Vagina (tissue), 2 donors: Measurements from ENCODE around the gene CACNA2D1. TPM values are rescaled to one million over a fixed set of nuclear protein-coding genes. Genes with fewer than 3 reads are reported as not detected.

ENCODE experiments used
- DNase-seq, 2 donors: peaks; one replicate each; pipeline ENCODE4 v3.0.0-alpha.2; 2017; ENCODE audit errors: extremely low spot score in 2 of 2
- H3K27ac ChIP-seq: fragments of 200-600 bp; sonication (generic); one replicate; pipeline ENCODE4 v1.5.1; 2019
- H3K27me3 ChIP-seq: fragments of 200-600 bp; sonication (generic); one replicate; pipeline ENCODE4 v1.5.1; 2019
- H3K36me3 ChIP-seq, 2 donors: fragments of 200-600 bp; sonication (generic); one replicate each; pipeline ENCODE4 v1.5.1; 2017 to 2019
- H3K4me1 ChIP-seq: fragments of 200-600 bp; sonication (generic); one replicate; pipeline ENCODE4 v1.5.1; 2019
- H3K4me3 ChIP-seq, 2 donors: fragments of 200-600 bp; sonication (generic); 1 replicate in 1 of 2; 2 replicates in 1 of 2; pipeline ENCODE4 v1.5.1; 2016 to 2019
- H3K9me3 ChIP-seq: fragments of 200-600 bp; sonication (generic); one replicate; pipeline ENCODE4 v1.5.1; 2019
- CTCF ChIP-seq, 3 experiments: fragments of 450-650 bp in 2 of 3; fragments of 200-600 bp in 1 of 3; sonication (generic) in 1 of 3; IDR thresholded peaks; one replicate each; pipeline ENCODE4 v1.5.1; 2017 to 2019; ENCODE audit warnings: antibody characterized with exemption in 3 of 3, mild to moderate bottlenecking in 2 of 3, moderate library complexity in 2 of 3
- POLR2A ChIP-seq, 2 donors: fragments of 450-650 bp; IDR thresholded peaks; one replicate each; pipeline ENCODE4 v1.6.1; 2017; ENCODE audit warnings: antibody characterized with exemption in 2 of 2, mild to moderate bottlenecking in 2 of 2, moderate library complexity in 2 of 2
- POLR2AphosphoS5 ChIP-seq, 2 donors: sonication (generic); formaldehyde crosslinking; IDR thresholded peaks; one replicate each; pipeline ENCODE4 v1.9.0; 2017; ENCODE audit warnings: antibody characterized with exemption in 2 of 2, mild to moderate bottlenecking in 2 of 2, low read depth in 1 of 2; ENCODE audit not compliant: insufficient read depth in 1 of 2
- intact Hi-C: fragments of 100-400 bp; cut with DNase I; formaldehyde crosslinking; loops from one replicate; pipeline ENCODE4 v1.15.1; 2023
- total RNA-seq: library from RNA; depleted of rRNA; stranded (reverse); fragments of >200 nt; gene quantifications from one replicate; pipeline ENCODE4 v1.2.3, GENCODE V29; 2016

CACNA2D1 gene
- total RNA-seq, 1 donor from 2014 or later = 16.9 TPM

- Histone ChIP-seq H3K27me3 (no peaks in the 10 kb centered on the region), H3K9me3 (no peaks in the 10 kb centered on the region), H3K27ac (no peak overlapping the region), H3K4me1 (no peaks in the 10 kb centered on the region), H3K36me3 (no peaks in the 10 kb centered on the region), H3K4me3 (no peak overlapping the region)
- no peak for TF ChIP-seq POLR2AphosphoS5 (IDR thresholded peaks at IDR 0.05; ENCODE audit: insufficient read depth in 1 of 2, low read depth in 1 of 2)
- no peak for TF ChIP-seq POLR2A (IDR thresholded peaks at IDR 0.05)
- TF ChIP-seq CTCF (IDR thresholded peaks at IDR 0.05) = no peak
- no peak for DNase-seq
- intact Hi-C loops = no loop called here
Measured at GRCh38 chr7:81993186-81993585, 450.4 kb downstream of the CACNA2D1 start.

- H3K4me3 ChIP-seq = no peak overlapping the region
- H3K4me1 ChIP-seq = no peaks in the 10 kb centered on the region
- no peak overlapping the region for H3K27ac ChIP-seq
- no peak for DNase-seq
- H3K27me3 ChIP-seq = no peaks in the 10 kb centered on the region
- no peaks in the 10 kb centered on the region for H3K36me3 ChIP-seq
- no peaks in the 10 kb centered on the region for H3K9me3 ChIP-seq
- intact Hi-C loops = no loop called here
- TF ChIP-seq POLR2AphosphoS5 (IDR thresholded peaks at IDR 0.05; ENCODE audit: insufficient read depth in 1 of 2, low read depth in 1 of 2) (no peak), POLR2A (IDR thresholded peaks at IDR 0.05) (no peak), CTCF (IDR thresholded peaks at IDR 0.05) (no peak)
Measured at GRCh38 chr7:81990395-81990794, 453.2 kb downstream of the CACNA2D1 start.

GRCh38 chr7:81986723-81987470, 456.7 kb downstream of the CACNA2D1 start:
- no peaks in the 10 kb centered on the region for H3K36me3 ChIP-seq
- no peaks in the 10 kb centered on the region for H3K27me3 ChIP-seq
- TF ChIP-seq POLR2AphosphoS5 (IDR thresholded peaks at IDR 0.05; ENCODE audit: insufficient read depth in 1 of 2, low read depth in 1 of 2) (no peak), POLR2A (IDR thresholded peaks at IDR 0.05) (no peak), CTCF (IDR thresholded peaks at IDR 0.05) (no peak)
- no peaks in the 10 kb centered on the region for H3K9me3 ChIP-seq
- DNase-seq = no peak
- no peak overlapping the region for H3K4me3 ChIP-seq
- no peaks in the 10 kb centered on the region for H3K4me1 ChIP-seq
- intact Hi-C loops = no loop called here
- no peak overlapping the region for H3K27ac ChIP-seq

GRCh38 chr7:81983406-81983805, 460.2 kb downstream of the CACNA2D1 start:
- intact Hi-C loops = no loop called here

More at GRCh38 chr7:81983406-81983805, 460.2 kb downstream of the CACNA2D1 start:
- H3K36me3 ChIP-seq = no peaks in the 10 kb centered on the region
- TF ChIP-seq POLR2A (IDR thresholded peaks at IDR 0.05) (no peak), CTCF (IDR thresholded peaks at IDR 0.05) (no peak), POLR2AphosphoS5 (IDR thresholded peaks at IDR 0.05; ENCODE audit: insufficient read depth in 1 of 2, low read depth in 1 of 2) (no peak)
- no peak for DNase-seq
- no peaks in the 10 kb centered on the region for H3K27me3 ChIP-seq
- H3K4me1 ChIP-seq = no peaks in the 10 kb centered on the region
- no peaks in the 10 kb centered on the region for H3K9me3 ChIP-seq
- H3K4me3 ChIP-seq = no peak overlapping the region
- no peak overlapping the region for H3K27ac ChIP-seq
